Measurements from ENCODE around the gene TGFBR3.

TGFBR3 gene

DNA sequence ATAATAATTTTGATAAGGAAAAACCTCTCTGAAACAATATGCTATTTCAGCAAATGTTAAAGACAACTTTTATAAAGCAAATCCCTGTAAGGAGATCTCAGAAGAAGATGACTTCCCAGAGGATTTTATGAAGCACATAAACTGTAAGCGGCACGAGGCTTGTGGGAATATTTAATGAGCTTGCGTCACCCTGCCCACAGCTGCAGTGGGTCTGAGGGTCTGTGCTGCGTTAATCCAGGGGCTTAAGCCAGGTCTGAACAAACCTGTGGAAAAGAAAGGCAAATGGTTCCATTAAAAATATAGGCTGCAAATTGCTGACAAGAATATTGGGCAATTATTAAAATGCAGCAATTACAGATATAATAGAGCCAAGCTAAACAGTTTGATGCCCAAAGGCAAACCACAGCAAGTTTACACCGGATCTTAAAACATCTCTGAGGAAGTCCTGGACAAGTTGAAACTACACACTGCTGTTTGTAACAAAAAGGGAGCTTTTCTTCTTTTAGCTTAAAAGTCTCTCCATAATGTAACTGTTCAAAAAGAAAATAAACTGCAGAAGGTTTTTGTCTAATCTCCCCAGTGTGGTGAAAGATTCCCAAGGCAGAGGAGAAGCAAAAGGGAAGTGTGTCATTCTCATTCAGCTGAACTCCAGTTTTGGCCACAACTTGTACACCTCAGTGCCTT is 21.8 kb downstream of the TGFBR3 start (continued):
- TF ChIP-seq, protein P1, sequence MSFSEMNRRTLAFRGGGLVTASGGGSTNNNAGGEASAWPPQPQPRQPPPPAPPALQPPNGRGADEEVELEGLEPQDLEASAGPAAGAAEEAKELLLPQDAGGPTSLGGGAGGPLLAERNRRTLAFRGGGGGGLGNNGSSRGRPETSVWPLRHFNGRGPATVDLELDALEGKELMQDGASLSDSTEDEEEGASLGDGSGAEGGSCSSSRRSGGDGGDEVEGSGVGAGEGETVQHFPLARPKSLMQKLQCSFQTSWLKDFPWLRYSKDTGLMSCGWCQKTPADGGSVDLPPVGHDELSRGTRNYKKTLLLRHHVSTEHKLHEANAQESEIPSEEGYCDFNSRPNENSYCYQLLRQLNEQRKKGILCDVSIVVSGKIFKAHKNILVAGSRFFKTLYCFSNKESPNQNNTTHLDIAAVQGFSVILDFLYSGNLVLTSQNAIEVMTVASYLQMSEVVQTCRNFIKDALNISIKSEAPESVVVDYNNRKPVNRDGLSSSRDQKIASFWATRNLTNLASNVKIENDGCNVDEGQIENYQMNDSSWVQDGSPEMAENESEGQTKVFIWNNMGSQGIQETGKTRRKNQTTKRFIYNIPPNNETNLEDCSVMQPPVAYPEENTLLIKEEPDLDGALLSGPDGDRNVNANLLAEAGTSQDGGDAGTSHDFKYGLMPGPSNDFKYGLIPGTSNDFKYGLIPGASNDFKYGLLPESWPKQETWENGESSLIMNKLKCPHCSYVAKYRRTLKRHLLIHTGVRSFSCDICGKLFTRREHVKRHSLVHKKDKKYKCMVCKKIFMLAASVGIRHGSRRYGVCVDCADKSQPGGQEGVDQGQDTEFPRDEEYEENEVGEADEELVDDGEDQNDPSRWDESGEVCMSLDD (tag by site-specific recombination; IDR thresholded peaks at IDR 0.05) = no peak
- TF ChIP-seq, protein P2, sequence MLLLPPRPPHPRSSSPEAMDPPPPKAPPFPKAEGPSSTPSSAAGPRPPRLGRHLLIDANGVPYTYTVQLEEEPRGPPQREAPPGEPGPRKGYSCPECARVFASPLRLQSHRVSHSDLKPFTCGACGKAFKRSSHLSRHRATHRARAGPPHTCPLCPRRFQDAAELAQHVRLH (tag by site-specific recombination; IDR thresholded peaks at IDR 0.05) = peak; percentile 85
- no peak for TF ChIP-seq ZNF169 (tag by site-specific recombination; IDR thresholded peaks at IDR 0.05)
- no peak; the same call in 1 of the 2 replicates for TF ChIP-seq ZNF600 (tag by site-specific recombination; IDR thresholded peaks at IDR 0.05)
- no peak for TF ChIP-seq ZBTB20 (tag by site-specific recombination; IDR thresholded peaks at IDR 0.05)
- TF ChIP-seq ZNF548 (tag by site-specific recombination; IDR thresholded peaks at IDR 0.05) = no peak
- TF ChIP-seq, protein P3, sequence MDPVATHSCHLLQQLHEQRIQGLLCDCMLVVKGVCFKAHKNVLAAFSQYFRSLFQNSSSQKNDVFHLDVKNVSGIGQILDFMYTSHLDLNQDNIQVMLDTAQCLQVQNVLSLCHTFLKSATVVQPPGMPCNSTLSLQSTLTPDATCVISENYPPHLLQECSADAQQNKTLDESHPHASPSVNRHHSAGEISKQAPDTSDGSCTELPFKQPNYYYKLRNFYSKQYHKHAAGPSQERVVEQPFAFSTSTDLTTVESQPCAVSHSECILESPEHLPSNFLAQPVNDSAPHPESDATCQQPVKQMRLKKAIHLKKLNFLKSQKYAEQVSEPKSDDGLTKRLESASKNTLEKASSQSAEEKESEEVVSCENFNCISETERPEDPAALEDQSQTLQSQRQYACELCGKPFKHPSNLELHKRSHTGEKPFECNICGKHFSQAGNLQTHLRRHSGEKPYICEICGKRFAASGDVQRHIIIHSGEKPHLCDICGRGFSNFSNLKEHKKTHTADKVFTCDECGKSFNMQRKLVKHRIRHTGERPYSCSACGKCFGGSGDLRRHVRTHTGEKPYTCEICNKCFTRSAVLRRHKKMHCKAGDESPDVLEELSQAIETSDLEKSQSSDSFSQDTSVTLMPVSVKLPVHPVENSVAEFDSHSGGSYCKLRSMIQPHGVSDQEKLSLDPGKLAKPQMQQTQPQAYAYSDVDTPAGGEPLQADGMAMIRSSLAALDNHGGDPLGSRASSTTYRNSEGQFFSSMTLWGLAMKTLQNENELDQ (tag by site-specific recombination; IDR thresholded peaks at IDR 0.05; ENCODE audit: low read depth) = no peak
- TF ChIP-seq, protein P4, sequence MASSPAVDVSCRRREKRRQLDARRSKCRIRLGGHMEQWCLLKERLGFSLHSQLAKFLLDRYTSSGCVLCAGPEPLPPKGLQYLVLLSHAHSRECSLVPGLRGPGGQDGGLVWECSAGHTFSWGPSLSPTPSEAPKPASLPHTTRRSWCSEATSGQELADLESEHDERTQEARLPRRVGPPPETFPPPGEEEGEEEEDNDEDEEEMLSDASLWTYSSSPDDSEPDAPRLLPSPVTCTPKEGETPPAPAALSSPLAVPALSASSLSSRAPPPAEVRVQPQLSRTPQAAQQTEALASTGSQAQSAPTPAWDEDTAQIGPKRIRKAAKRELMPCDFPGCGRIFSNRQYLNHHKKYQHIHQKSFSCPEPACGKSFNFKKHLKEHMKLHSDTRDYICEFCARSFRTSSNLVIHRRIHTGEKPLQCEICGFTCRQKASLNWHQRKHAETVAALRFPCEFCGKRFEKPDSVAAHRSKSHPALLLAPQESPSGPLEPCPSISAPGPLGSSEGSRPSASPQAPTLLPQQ (tag by site-specific recombination; IDR thresholded peaks at IDR 0.05) = peak; percentile 51; the same call in 1 of the 2 replicates
- peak; percentile 52; the same call in 1 of the 2 replicates for TF ChIP-seq ZEB2 (tag by site-specific recombination; IDR thresholded peaks at IDR 0.05)
- no peak for TF ChIP-seq ZIC2 (tag by site-specific recombination; IDR thresholded peaks at IDR 0.05)
- TF ChIP-seq SCRT1 (tag by site-specific recombination; IDR thresholded peaks at IDR 0.05; ENCODE audit: borderline replicate concordance) = peak; percentile 89
- TF ChIP-seq, protein P5, sequence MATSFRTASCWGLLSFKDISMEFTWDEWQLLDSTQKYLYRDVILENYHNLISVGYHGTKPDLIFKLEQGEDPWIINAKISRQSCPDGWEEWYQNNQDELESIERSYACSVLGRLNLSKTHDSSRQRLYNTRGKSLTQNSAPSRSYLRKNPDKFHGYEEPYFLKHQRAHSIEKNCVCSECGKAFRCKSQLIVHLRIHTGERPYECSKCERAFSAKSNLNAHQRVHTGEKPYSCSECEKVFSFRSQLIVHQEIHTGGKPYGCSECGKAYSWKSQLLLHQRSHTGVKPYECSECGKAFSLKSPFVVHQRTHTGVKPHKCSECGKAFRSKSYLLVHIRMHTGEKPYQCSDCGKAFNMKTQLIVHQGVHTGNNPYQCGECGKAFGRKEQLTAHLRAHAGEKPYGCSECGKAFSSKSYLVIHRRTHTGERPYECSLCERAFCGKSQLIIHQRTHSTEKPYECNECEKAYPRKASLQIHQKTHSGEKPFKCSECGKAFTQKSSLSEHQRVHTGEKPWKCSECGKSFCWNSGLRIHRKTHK (tag by site-specific recombination; IDR thresholded peaks at IDR 0.05) = no peak
- TF ChIP-seq KLF16 (tag by site-specific recombination; IDR thresholded peaks at IDR 0.05) = peak; percentile 59; the same call in 1 of the 2 replicates
- no peak for TF ChIP-seq SETDB1 (IDR thresholded peaks at IDR 0.05; ENCODE audit: insufficient read length, low read length)
- TF ChIP-seq ZNF660 (tag by site-specific recombination; IDR thresholded peaks at IDR 0.05) = peak; percentile 67
- TF ChIP-seq HOXC10 (CRISPR knock-in tag; IDR thresholded peaks at IDR 0.05) = no peak
- TF ChIP-seq GFI1B (tag by site-specific recombination; IDR thresholded peaks at IDR 0.05) = no peak
- no peak for TF ChIP-seq ZNF350 (tag by site-specific recombination; IDR thresholded peaks at IDR 0.05)
- no peak for TF ChIP-seq ZNF585B (tag by site-specific recombination; IDR thresholded peaks at IDR 0.05)
- TF ChIP-seq ZNF37A (tag by site-specific recombination; IDR thresholded peaks at IDR 0.05) = no peak
- no peak for TF ChIP-seq TCF7L2 (IDR thresholded peaks at IDR 0.05; ENCODE audit: borderline replicate concordance, low read depth, low read length)
- TF ChIP-seq ZNF514 (tag by site-specific recombination; IDR thresholded peaks at IDR 0.05) = no peak
- no peak for TF ChIP-seq ZNF341 (tag by site-specific recombination; IDR thresholded peaks at IDR 0.05; ENCODE audit: low read depth)
- TF ChIP-seq HOXD13 (CRISPR knock-in tag; IDR thresholded peaks at IDR 0.05; ENCODE audit: borderline replicate concordance) = peak; percentile 58; the same call in 1 of the 2 replicates
- no peak for TF ChIP-seq ZNF571 (tag by site-specific recombination; IDR thresholded peaks at IDR 0.05)
- TF ChIP-seq, protein P6, sequence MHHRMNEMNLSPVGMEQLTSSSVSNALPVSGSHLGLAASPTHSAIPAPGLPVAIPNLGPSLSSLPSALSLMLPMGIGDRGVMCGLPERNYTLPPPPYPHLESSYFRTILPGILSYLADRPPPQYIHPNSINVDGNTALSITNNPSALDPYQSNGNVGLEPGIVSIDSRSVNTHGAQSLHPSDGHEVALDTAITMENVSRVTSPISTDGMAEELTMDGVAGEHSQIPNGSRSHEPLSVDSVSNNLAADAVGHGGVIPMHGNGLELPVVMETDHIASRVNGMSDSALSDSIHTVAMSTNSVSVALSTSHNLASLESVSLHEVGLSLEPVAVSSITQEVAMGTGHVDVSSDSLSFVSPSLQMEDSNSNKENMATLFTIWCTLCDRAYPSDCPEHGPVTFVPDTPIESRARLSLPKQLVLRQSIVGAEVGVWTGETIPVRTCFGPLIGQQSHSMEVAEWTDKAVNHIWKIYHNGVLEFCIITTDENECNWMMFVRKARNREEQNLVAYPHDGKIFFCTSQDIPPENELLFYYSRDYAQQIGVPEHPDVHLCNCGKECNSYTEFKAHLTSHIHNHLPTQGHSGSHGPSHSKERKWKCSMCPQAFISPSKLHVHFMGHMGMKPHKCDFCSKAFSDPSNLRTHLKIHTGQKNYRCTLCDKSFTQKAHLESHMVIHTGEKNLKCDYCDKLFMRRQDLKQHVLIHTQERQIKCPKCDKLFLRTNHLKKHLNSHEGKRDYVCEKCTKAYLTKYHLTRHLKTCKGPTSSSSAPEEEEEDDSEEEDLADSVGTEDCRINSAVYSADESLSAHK (tag by site-specific recombination; IDR thresholded peaks at IDR 0.05) = peak; percentile 92
- TF ChIP-seq ZNF266 (tag by site-specific recombination; IDR thresholded peaks at IDR 0.05; ENCODE audit: low read depth) = no peak
- TF ChIP-seq GLIS2 (tag by site-specific recombination; IDR thresholded peaks at IDR 0.05) = no peak
- TF ChIP-seq, protein P7, sequence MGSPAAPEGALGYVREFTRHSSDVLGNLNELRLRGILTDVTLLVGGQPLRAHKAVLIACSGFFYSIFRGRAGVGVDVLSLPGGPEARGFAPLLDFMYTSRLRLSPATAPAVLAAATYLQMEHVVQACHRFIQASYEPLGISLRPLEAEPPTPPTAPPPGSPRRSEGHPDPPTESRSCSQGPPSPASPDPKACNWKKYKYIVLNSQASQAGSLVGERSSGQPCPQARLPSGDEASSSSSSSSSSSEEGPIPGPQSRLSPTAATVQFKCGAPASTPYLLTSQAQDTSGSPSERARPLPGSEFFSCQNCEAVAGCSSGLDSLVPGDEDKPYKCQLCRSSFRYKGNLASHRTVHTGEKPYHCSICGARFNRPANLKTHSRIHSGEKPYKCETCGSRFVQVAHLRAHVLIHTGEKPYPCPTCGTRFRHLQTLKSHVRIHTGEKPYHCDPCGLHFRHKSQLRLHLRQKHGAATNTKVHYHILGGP (tag by site-specific recombination; IDR thresholded peaks at IDR 0.05) = no peak
